Panc1 (cell line): Measurements from ENCODE around the gene CEBPB. TPM values are rescaled to one million over a fixed set of nuclear protein-coding genes. Genes with fewer than 3 reads are reported as not detected.
A peak's percentile ranks its signal among the peaks of the same experiment; 100 is the strongest.

ENCODE experiments used
- ATAC-seq: fragments of 200-7000 bp; cut with Tn5 transposase; 2 replicates; pipeline ENCODE4 v1.9.1; 2020; ENCODE audit warnings: mild to moderate bottlenecking, moderate library complexity
- BruUV-seq: library from RNA; stranded (reverse); fragments of 400-500 nt; replicated peaks from 2 replicates; lab custom pipeline; 2021; lab: Mats Ljungman, UMichigan
- CTCF ChIA-PET: fragments of 300-600 bp; sonication (Branson Sonifier 250); formaldehyde crosslinking; loops from one replicate; lab custom pipeline; 2022; ENCODE audit warnings: antibody characterized with exemption; lab: Charles Lee
- POLR2A ChIA-PET: fragments of 300-600 bp; sonication (Branson Sonifier 250); formaldehyde crosslinking; loops from one replicate; lab custom pipeline; 2022; ENCODE audit warnings: antibody characterized with exemption; lab: Charles Lee
- DNase-seq: peaks from one replicate; pipeline ENCODE4 v3.0.0-alpha.2; 2010; ENCODE audit warnings: low read depth, low spot score
- H3K27ac ChIP-seq: 2 replicates; pipeline ENCODE4 v1.5.1; 2011; ENCODE audit warnings: mild to moderate bottlenecking, low read length, inconsistent platforms
- H3K27me3 ChIP-seq: fragments of 200-500 bp; sonication (Bioruptor generic); 2 replicates; pipeline ENCODE4 v1.6.0; 2014; ENCODE audit warnings: low read length, inconsistent platforms; ENCODE audit not compliant: control insufficient read depth, insufficient read depth
- H3K36me3 ChIP-seq: fragments of 200-500 bp; sonication (Bioruptor generic); 2 replicates; pipeline ENCODE4 v1.5.1; 2014; ENCODE audit warnings: inconsistent platforms, mild to moderate bottlenecking, low read length, moderate library complexity; ENCODE audit not compliant: control insufficient read depth, insufficient read depth
- H3K4me1 ChIP-seq: 2 replicates; pipeline ENCODE4 v1.5.1; 2011; ENCODE audit warnings: inconsistent platforms, mild to moderate bottlenecking, low read length, moderate library complexity; ENCODE audit not compliant: control insufficient read depth, insufficient read depth
- H3K4me3 ChIP-seq, 2 experiments: 2 replicates each; pipeline ENCODE4 v1.5.1; 2011 to 2012; ENCODE audit warnings: low read depth in 2 of 2, low read length in 2 of 2, mild to moderate bottlenecking in 2 of 2, inconsistent platforms in 1 of 2, moderate library complexity in 1 of 2
- H3K9me3 ChIP-seq: fragments of 200-500 bp; sonication (Bioruptor generic); 2 replicates; pipeline ENCODE4 v1.5.1; 2014; ENCODE audit warnings: low read depth, mild to moderate bottlenecking, inconsistent platforms, low read length, moderate library complexity; ENCODE audit not compliant: control insufficient read depth, insufficient read depth
- POLR2AphosphoS5 ChIP-seq: IDR thresholded peaks from 2 replicates; pipeline ENCODE4 v1.6.1; 2012; ENCODE audit warnings: mild to moderate bottlenecking, low read depth, low read length, moderate library complexity
- TCF7L2 ChIP-seq: IDR thresholded peaks from 2 replicates; pipeline ENCODE4 v1.6.1; 2011; ENCODE audit warnings: mild to moderate bottlenecking, low read depth, low read length, inconsistent platforms
- in situ Hi-C: cut with HindIII; loops from 2 replicates; pipeline ENCODE4 v1.10.0; 2016; ENCODE audit warnings: low sequenced_read_pairs, low pct_unique_long_range_greater_than_20kb
- intact Hi-C: fragments of 100-400 bp; cut with micrococcal nuclease; formaldehyde crosslinking; loops from one replicate; pipeline ENCODE4 v1.10.0; 2022; ENCODE audit not compliant: unreplicated experiment
- total RNA-seq: library from RNA; stranded (reverse); gene quantifications from one replicate; pipeline ENCODE4 v1.2.1, GENCODE V29; 2021; ENCODE audit not compliant: unreplicated experiment
- TF ChIP-seq, protein P1 (sequence below), 2 experiments: IDR thresholded peaks; 2 replicates each; pipeline ENCODE4 v1.6.1; 2011 to 2012; ENCODE audit warnings: low read depth in 2 of 2, control low read depth in 1 of 2, low read length in 1 of 2, mild to moderate bottlenecking in 1 of 2, moderate library complexity in 1 of 2; ENCODE audit not compliant: insufficient read depth in 1 of 2

Gene CEBPB
- total RNA-seq, 1 experiment from 2014 or later = 52.1 TPM

DNA sequence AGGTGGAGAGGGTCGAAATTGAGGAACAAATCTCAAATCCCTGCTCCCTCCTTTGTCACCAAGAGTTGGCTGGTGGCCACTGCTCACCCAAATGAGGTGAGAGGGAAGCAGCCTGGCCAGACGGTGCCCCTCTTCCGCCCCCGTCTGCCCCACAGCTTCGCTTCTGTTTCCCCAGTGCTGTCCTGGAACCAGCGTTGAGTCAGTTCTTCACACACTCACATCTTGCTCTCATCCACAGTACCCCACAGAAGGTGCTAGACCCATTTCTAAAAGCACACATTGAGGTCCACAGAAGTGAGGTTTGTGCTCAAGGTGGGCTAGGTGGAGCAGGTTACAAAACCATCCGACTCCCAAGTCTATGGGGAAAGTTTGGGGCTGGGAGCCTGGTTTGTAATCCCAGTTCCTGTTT lies 3.8 kb downstream of the CEBPB start:
- Histone ChIP-seq H3K27ac (peak overlapping the region; percentile 97), H3K4me3 (peak overlapping the region; percentile 89 to 97), H3K9me3 (no peaks in the 10 kb centered on the region), H3K27me3 (no peaks in the 10 kb centered on the region), H3K36me3 (peaks cover 2% of the 10 kb centered on the region; the same call in 1 of the 2 replicates), H3K4me1 (peaks cover 36% of the 10 kb centered on the region)
- TF ChIP-seq POLR2AphosphoS5 = no peak
- TF ChIP-seq, protein P1, sequence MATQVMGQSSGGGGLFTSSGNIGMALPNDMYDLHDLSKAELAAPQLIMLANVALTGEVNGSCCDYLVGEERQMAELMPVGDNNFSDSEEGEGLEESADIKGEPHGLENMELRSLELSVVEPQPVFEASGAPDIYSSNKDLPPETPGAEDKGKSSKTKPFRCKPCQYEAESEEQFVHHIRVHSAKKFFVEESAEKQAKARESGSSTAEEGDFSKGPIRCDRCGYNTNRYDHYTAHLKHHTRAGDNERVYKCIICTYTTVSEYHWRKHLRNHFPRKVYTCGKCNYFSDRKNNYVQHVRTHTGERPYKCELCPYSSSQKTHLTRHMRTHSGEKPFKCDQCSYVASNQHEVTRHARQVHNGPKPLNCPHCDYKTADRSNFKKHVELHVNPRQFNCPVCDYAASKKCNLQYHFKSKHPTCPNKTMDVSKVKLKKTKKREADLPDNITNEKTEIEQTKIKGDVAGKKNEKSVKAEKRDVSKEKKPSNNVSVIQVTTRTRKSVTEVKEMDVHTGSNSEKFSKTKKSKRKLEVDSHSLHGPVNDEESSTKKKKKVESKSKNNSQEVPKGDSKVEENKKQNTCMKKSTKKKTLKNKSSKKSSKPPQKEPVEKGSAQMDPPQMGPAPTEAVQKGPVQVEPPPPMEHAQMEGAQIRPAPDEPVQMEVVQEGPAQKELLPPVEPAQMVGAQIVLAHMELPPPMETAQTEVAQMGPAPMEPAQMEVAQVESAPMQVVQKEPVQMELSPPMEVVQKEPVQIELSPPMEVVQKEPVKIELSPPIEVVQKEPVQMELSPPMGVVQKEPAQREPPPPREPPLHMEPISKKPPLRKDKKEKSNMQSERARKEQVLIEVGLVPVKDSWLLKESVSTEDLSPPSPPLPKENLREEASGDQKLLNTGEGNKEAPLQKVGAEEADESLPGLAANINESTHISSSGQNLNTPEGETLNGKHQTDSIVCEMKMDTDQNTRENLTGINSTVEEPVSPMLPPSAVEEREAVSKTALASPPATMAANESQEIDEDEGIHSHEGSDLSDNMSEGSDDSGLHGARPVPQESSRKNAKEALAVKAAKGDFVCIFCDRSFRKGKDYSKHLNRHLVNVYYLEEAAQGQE (IDR thresholded peaks at IDR 0.05; ENCODE audit: insufficient read depth in 1 of 2, low read depth in 2 of 2, low read length in 1 of 2) = 0 out of 4 replicates have a peak, but pooled peaks of 1 of the 2 experiments have one; percentile 5
- intact Hi-C loops = no loop called here
- BruUV-seq = no TSS peak
- DNase-seq (no peak), ATAC-seq (no peak)
- in situ Hi-C loops = no loop called here
- CTCF ChIA-PET = interaction anchor here (0.5 kb wide), 1 partner anchor 187 kb away, joined by 4 read pairs; no protein-coding TSS in a partner anchor
- POLR2A ChIA-PET = no interaction called here

DNA sequence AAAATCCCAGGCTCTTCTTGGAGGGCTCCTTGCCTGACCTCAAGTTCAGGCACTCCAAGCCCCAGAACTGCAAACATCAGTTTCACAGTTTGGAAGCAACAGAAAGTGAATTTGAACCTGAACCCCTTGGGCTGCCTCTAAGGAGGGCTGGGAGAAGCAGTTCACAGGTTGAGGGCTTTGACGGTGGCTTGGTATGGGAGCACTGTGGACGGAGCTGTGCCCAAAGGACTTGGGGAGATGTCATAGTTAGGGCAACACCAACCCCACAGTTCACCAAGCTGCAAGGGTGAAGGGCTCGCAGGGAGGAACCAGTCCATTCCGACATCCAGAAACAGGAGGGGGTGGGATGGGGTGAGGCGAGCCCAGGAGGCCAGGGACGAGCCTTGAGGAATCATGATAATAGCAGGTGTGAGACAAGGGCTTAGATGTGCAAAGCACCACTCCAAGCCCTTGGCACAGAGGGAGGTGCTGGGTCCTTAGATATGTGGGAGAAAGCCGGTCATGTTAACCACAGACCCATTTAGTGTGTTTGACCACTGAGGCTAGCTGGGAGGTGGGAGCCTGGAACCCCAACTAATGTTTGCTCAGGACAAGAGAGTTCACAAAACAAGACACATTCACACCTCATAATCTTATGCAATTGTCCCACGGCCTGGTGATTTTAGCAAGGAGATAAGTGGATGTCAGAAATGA lies 4.3 kb downstream of the CEBPB start:
- TF ChIP-seq, protein P1 (IDR thresholded peaks at IDR 0.05; ENCODE audit: insufficient read depth in 1 of 2, low read depth in 2 of 2, low read length in 1 of 2) = no peak
- TF ChIP-seq TCF7L2 (no peak), POLR2AphosphoS5 (peak; percentile 52; the same call in 1 of the 2 replicates)
- Histone ChIP-seq H3K9me3 (no peaks in the 10 kb centered on the region), H3K27me3 (no peaks in the 10 kb centered on the region), H3K27ac (peak overlapping the region; percentile 97), H3K4me1 (peaks cover 30% of the 10 kb centered on the region), H3K36me3 (peaks cover 2% of the 10 kb centered on the region; the same call in 1 of the 2 replicates), H3K4me3 (peak overlapping the region; percentile 89 to 97; a peak in 3 of 4 replicates)
- DNase-seq (no peak), ATAC-seq (no peak)
- CTCF ChIA-PET = interaction anchor here (0.5 kb wide), 1 partner anchor 187 kb away, joined by 4 read pairs; no protein-coding TSS in a partner anchor
- intact Hi-C loops (no loop called here), in situ Hi-C loops (no loop called here)
- POLR2A ChIA-PET = no interaction called here
- no TSS peak for BruUV-seq
